Type B pancreatic cell (in vitro differentiated cells): ENCODE measurements around the gene IP6K1. TPM values are rescaled to one million over a fixed set of nuclear protein-coding genes. Genes with fewer than 3 reads are reported as not detected.

ENCODE experiments used
- DNase-seq: peaks from one replicate; pipeline ENCODE4 v3.0.0; 2021; ENCODE audit warnings: mixed read lengths; ENCODE audit not compliant: unreplicated experiment; ENCODE audit errors: extremely low spot score
- H3K27ac Mint-ChIP-seq: 2 replicates; pipeline ENCODE4 v1.8.0; 2021; ENCODE audit warnings: mild to moderate bottlenecking, mixed read lengths
- H3K27me3 Mint-ChIP-seq: 2 replicates; pipeline ENCODE4 v1.8.0; 2021; ENCODE audit warnings: mixed read lengths
- H3K36me3 Mint-ChIP-seq: 2 replicates; pipeline ENCODE4 v1.8.0; 2021; ENCODE audit warnings: mixed read lengths
- H3K4me1 Mint-ChIP-seq: one replicate; pipeline ENCODE4 v1.8.0; 2021; ENCODE audit warnings: mixed read lengths; ENCODE audit not compliant: unreplicated experiment
- H3K4me3 Mint-ChIP-seq: 2 replicates; pipeline ENCODE4 v1.8.0; 2021; ENCODE audit warnings: mild to moderate bottlenecking, mixed read lengths
- H3K9me3 Mint-ChIP-seq: 2 replicates; pipeline ENCODE4 v1.8.0; 2021; ENCODE audit warnings: mixed read lengths
- total RNA-seq: library from RNA; stranded (reverse); gene quantifications from 2 replicates; pipeline ENCODE4 v1.2.1, GENCODE V29; 2021; ENCODE audit warnings: low replicate concordance
- TF ChIP-seq, protein P1 (sequence below): fragments of 200-600 bp; sonication (generic); conservative IDR thresholded peaks from 2 replicates; pipeline ENCODE4 v1.5.0; 2021; ENCODE audit warnings: antibody characterized with exemption, mild to moderate bottlenecking

IP6K1 gene
- total RNA-seq, 1 donor from 2014 or later, result 42.5 TPM

DNA sequence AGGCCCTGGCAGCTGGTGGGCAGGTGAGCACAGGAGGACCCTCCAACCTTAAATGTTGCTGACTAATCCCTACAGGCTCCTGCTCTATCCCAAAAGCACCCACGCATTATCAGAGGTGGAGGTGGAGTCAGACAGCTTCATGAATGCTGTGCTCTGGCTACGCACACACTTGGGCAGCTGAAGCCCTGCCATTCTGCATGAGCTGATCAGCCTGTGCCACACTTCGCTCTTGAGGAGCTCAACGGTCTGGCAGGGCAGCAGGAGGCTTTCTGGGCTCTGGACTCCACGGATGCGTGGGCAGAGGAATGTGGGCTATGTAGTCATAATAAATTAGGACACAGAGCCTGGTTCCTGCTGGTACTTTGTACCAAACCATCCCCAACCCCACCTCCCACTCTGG, 103.2 kb downstream of the IP6K1 start:
- TF ChIP-seq, protein P1, sequence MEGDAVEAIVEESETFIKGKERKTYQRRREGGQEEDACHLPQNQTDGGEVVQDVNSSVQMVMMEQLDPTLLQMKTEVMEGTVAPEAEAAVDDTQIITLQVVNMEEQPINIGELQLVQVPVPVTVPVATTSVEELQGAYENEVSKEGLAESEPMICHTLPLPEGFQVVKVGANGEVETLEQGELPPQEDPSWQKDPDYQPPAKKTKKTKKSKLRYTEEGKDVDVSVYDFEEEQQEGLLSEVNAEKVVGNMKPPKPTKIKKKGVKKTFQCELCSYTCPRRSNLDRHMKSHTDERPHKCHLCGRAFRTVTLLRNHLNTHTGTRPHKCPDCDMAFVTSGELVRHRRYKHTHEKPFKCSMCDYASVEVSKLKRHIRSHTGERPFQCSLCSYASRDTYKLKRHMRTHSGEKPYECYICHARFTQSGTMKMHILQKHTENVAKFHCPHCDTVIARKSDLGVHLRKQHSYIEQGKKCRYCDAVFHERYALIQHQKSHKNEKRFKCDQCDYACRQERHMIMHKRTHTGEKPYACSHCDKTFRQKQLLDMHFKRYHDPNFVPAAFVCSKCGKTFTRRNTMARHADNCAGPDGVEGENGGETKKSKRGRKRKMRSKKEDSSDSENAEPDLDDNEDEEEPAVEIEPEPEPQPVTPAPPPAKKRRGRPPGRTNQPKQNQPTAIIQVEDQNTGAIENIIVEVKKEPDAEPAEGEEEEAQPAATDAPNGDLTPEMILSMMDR, result no peak
- Mint-ChIP-seq H3K4me1 (peaks cover 5% of the 10 kb centered on the region), H3K9me3 (no peaks in the 10 kb centered on the region), H3K27me3 (no peaks in the 10 kb centered on the region), H3K36me3 (peaks cover 5% of the 10 kb centered on the region), H3K27ac (no peak overlapping the region), H3K4me3 (no peak overlapping the region)
- DNase-seq, result no peak

DNA sequence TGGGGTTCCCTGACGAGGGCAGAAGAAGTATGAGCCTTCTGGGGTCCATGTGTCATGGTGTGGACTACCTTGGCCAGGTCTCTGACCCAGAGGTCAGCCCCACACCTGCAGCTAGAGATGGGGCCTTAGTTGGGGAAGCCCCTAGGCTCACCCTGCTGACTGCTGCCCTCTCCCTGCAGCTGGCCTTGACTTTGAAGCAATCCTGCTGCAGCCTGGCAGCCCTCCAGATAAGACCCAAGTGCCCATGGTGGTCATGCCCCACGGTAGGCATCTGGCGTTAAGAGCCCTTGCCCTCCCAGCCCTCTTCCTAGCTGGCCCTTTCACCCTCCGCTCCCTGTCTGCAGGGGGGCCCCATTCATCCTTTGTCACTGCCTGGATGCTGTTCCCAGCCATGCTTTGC, 104.8 kb downstream of the IP6K1 start:
- H3K4me1 Mint-ChIP-seq, result no peaks in the 10 kb centered on the region
- H3K27me3 Mint-ChIP-seq, result no peaks in the 10 kb centered on the region
- peaks cover 5% of the 10 kb centered on the region for H3K36me3 Mint-ChIP-seq
- H3K9me3 Mint-ChIP-seq, result no peaks in the 10 kb centered on the region
- no peak overlapping the region for H3K27ac Mint-ChIP-seq
- TF ChIP-seq, protein P1, result no peak
- no peak for DNase-seq
- no peak overlapping the region for H3K4me3 Mint-ChIP-seq

DNA sequence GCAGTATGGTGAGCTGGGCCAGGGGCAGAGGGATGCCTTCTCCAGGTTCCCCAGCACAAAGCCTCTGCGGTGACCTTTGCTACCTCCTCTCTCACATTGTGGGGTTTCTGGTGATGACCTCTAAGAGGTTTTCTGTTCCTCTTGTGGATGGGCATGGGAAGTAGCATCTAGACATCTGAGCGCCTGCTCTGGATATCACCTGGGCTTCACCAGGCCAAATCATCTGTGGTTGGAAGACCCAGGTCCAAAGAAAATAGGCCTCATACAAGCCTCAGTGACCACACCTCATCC, 105.2 kb downstream of the IP6K1 start:
- Mint-ChIP-seq H3K27me3 (no peaks in the 10 kb centered on the region), H3K4me3 (no peak overlapping the region), H3K36me3 (peaks cover 5% of the 10 kb centered on the region), H3K9me3 (no peaks in the 10 kb centered on the region), H3K4me1 (no peaks in the 10 kb centered on the region), H3K27ac (no peak overlapping the region)
- TF ChIP-seq, protein P1, result no peak
- DNase-seq, result no peak

DNA sequence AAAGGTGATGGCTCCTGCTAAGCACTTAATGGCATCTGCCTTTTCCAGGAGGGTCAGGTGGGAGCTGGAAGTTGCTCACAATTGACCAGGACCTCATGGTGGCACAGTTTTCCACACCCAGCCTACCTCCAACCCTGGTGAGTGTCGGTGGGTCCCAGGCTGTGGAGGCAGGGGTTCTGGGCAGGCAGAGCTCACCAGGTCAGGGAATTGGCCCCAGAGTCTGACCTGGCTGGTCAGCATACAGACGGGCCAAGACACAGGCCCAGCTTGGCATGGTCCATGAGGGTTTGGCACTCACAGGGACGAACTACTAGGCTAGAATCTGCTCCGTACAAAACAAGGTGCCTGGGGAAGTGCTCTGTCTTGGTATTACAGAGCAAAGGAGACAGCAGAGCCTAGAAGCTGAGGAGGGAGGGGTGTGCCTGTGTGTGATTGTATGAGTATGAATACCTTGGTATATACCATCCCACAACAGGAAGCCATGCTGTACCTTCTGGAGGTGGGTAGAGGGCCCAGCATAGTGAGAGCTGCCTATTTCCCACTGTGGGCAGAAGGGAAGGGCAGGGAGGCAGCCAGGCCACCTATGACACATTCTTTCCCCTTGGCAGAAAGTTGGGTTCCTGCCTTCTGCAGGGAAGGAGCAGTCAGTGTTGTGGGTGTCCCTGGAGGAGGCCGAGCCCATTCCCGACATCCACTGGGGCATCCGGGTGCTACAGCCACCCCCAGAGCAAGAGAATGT, 105.7 kb downstream of the IP6K1 start:
- TF ChIP-seq, protein P1, result no peak
- Mint-ChIP-seq H3K27me3 (no peaks in the 10 kb centered on the region), H3K9me3 (no peaks in the 10 kb centered on the region), H3K4me1 (no peaks in the 10 kb centered on the region), H3K36me3 (peaks cover 5% of the 10 kb centered on the region), H3K4me3 (no peak overlapping the region), H3K27ac (no peak overlapping the region)
- no peak for DNase-seq

DNA sequence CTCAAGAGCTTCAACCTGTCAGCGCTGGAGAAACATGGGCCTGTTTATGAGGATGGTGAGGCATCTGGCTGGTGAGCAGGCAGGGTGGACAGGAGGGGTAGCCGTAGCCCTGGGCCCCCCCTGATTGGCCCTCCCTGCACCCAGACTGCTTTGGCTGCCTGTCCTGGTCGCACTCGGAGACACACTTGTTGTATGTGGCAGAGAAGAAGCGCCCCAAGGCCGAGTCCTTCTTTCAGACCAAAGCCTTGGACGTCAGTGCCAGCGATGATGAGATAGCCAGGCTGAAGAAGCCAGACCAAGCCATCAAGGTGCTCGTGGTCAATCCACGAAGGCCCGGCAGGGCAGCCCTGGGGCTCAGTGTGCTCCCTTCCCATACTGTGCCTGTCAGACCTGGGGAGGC, 110.4 kb downstream of the IP6K1 start:
- no peak for DNase-seq
- H3K4me1 Mint-ChIP-seq, result peaks cover 11% of the 10 kb centered on the region
- no peak overlapping the region for H3K4me3 Mint-ChIP-seq
- H3K9me3 Mint-ChIP-seq, result no peaks in the 10 kb centered on the region
- H3K27ac Mint-ChIP-seq, result no peak overlapping the region
- TF ChIP-seq, protein P1, result no peak
- H3K27me3 Mint-ChIP-seq, result no peaks in the 10 kb centered on the region
- H3K36me3 Mint-ChIP-seq, result peaks cover 5% of the 10 kb centered on the region
